Endothelial cell of umbilical vein (primary cell): ENCODE measurements around the gene EPRS1. TPM values are rescaled to one million over a fixed set of nuclear protein-coding genes. Genes with fewer than 3 reads are reported as not detected.

Experiments
- BruUV-seq: library from RNA; stranded (reverse); fragments of 400-500 nt; replicated peaks from 2 replicates; lab custom pipeline; 2021; lab: Mats Ljungman, UMichigan
- CTCF ChIA-PET: fragments of 300-600, 350-600 bp; sonication (Branson Sonifier 250); formaldehyde crosslinking; loops from one replicate; lab custom pipeline; 2021; ENCODE audit warnings: antibody characterized with exemption, inconsistent platforms; lab: Charles Lee
- POLR2A ChIA-PET: fragments of 300-600, 350-600 bp; sonication (Branson Sonifier 250); formaldehyde crosslinking; loops from one replicate; lab custom pipeline; 2021; ENCODE audit warnings: antibody characterized with exemption, inconsistent platforms; lab: Charles Lee
- DNase-seq: peaks from one replicate; pipeline ENCODE4 v3.0.0-alpha.2; 2011; ENCODE audit warnings: low read depth, low spot score
- FAIRE-seq: peaks from 2 replicates; lab custom pipeline; 2011; peaks lifted over from hg19 to GRCh38; lab: Jason Lieb, UNC
- H2AFZ ChIP-seq: 2 replicates; pipeline ENCODE4 v1.6.0; 2012; ENCODE audit warnings: low read depth, low read length, control low read depth, inconsistent platforms
- H3K27ac ChIP-seq: 2 replicates; pipeline ENCODE4 v1.5.1; 2011; ENCODE audit warnings: low read depth, mild to moderate bottlenecking, control low read depth, low read length, moderate library complexity; ENCODE audit not compliant: insufficient read depth
- H3K27me3 ChIP-seq, 2 experiments: 2 replicates each; pipeline versions ENCODE4 v1.6.0 to v1.6.1; 2011; ENCODE audit warnings: low read length in 2 of 2, mixed read lengths in 1 of 2; ENCODE audit not compliant: control insufficient read depth in 2 of 2, insufficient read depth in 2 of 2
- H3K36me3 ChIP-seq, 2 experiments: 2 replicates in 1 of 2; 3 replicates in 1 of 2; pipeline ENCODE4 v1.5.1; 2011; ENCODE audit warnings: low read length in 2 of 2, mild to moderate bottlenecking in 1 of 2, moderate library complexity in 1 of 2; ENCODE audit not compliant: control insufficient read depth in 2 of 2, insufficient read depth in 2 of 2; ENCODE audit errors: extremely low read depth in 1 of 2
- H3K4me1 ChIP-seq: 3 replicates; pipeline ENCODE4 v1.5.1; 2011; ENCODE audit warnings: mild to moderate bottlenecking, low read length; ENCODE audit not compliant: control insufficient read depth, insufficient read depth; ENCODE audit errors: extremely low read depth
- H3K4me2 ChIP-seq: 2 replicates; pipeline ENCODE4 v1.6.1; 2011; ENCODE audit warnings: low read length, control low read depth, mixed read lengths; ENCODE audit not compliant: insufficient read depth
- H3K4me3 ChIP-seq, 3 experiments: fragments of 200-600 bp in 1 of 3; sonication (generic), shearing (Covaris generic) in 1 of 3; replicated peaks in 1 of 3; 2 replicates each; pipeline ENCODE4 v1.5.1; 2011 to 2016; ENCODE audit warnings: control low read depth in 3 of 3, low read length in 3 of 3, mild to moderate bottlenecking in 2 of 3, inconsistent platforms in 1 of 3, low read depth in 1 of 3, moderate library complexity in 1 of 3; ENCODE audit not compliant: insufficient read depth in 1 of 3
- H3K79me2 ChIP-seq: 2 replicates; pipeline ENCODE4 v1.6.0; 2012; ENCODE audit warnings: low read length, inconsistent platforms; ENCODE audit not compliant: control insufficient read depth, insufficient read depth
- H3K9ac ChIP-seq: replicated peaks from 2 replicates; pipeline ENCODE3; 2011; ENCODE audit warnings: low read length, control low read depth; ENCODE audit not compliant: insufficient read depth; ENCODE audit errors: extremely low read depth
- H3K9me1 ChIP-seq: replicated peaks from 3 replicates; pipeline ENCODE4 v1.6.0; 2011; ENCODE audit warnings: mild to moderate bottlenecking, low read length; ENCODE audit not compliant: control insufficient read depth, insufficient read depth; ENCODE audit errors: extremely low read depth
- H3K9me3 ChIP-seq: replicated peaks from 2 replicates; pipeline ENCODE4 v1.5.1; 2012; ENCODE audit warnings: low read length, inconsistent platforms; ENCODE audit not compliant: control insufficient read depth, insufficient read depth
- H4K20me1 ChIP-seq: replicated peaks from 2 replicates; pipeline ENCODE3; 2011; ENCODE audit warnings: mild to moderate bottlenecking, low read length; ENCODE audit not compliant: control insufficient read depth, insufficient read depth; ENCODE audit errors: extremely low read depth
- EZH2 ChIP-seq: IDR thresholded peaks from 2 replicates; pipeline ENCODE4 v1.6.1; 2012; ENCODE audit warnings: borderline replicate concordance, low read depth, mild to moderate bottlenecking, moderate library complexity, low read length, inconsistent platforms; ENCODE audit not compliant: severe bottlenecking
- FOS ChIP-seq: IDR thresholded peaks from 2 replicates; pipeline ENCODE4 v1.6.1; 2011; ENCODE audit warnings: mild to moderate bottlenecking, low read length, moderate library complexity, borderline replicate concordance; ENCODE audit not compliant: insufficient read depth
- GATA2 ChIP-seq: IDR thresholded peaks from 2 replicates; pipeline ENCODE4 v1.7.0; 2011; ENCODE audit warnings: low read depth, mild to moderate bottlenecking, moderate library complexity, mixed read lengths, low read length; ENCODE audit not compliant: insufficient read length, insufficient read depth
- JUN ChIP-seq: IDR thresholded peaks from 2 replicates; pipeline ENCODE4 v1.6.1; 2011; ENCODE audit warnings: borderline replicate concordance, low read depth; ENCODE audit not compliant: insufficient read length, insufficient read depth
- MYC ChIP-seq: IDR thresholded peaks from one replicate; pipeline ENCODE4 v1.6.1; 2011; ENCODE audit warnings: mild to moderate bottlenecking, low read depth, low read length
- POLR2A ChIP-seq: IDR thresholded peaks from 2 replicates; pipeline ENCODE4 v1.6.1; 2012; ENCODE audit warnings: low read depth, mild to moderate bottlenecking, control low read depth, low read length
- POLR2AphosphoS5 ChIP-seq: IDR thresholded peaks from 2 replicates; pipeline ENCODE4 v1.6.1; 2012; ENCODE audit warnings: low read depth, mild to moderate bottlenecking, control low read depth, low read length, moderate library complexity; ENCODE audit not compliant: insufficient read depth
- dilution Hi-C: fragments of 300-500 bp; cut with MboI; formaldehyde crosslinking; loops from one replicate; pipeline ENCODE4 v1.15.0; 2019; ENCODE audit warnings: low sequenced_read_pairs; ENCODE audit not compliant: extremely low pct_ligation_motif_present
- intact Hi-C: fragments of 100-400 bp; cut with micrococcal nuclease; formaldehyde crosslinking; loops from one replicate; pipeline ENCODE4 v1.10.0; 2022
- polyA plus RNA-seq, 4 experiments: library from polyadenylated mRNA; depleted of rRNA in 3 of 4; stranded (reverse) in 3 of 4; unstranded in 1 of 4; fragments of >200 nt; gene quantifications; 2 replicates each; pipeline versions ENCODE4 v1.2.1 to v1.2.3, GENCODE V29; 2011 to 2012; ENCODE audit warnings: missing spikeins in 1 of 4
- total RNA-seq: library from RNA; stranded (reverse); gene quantifications from 2 replicates; pipeline ENCODE4 v1.2.3, GENCODE V29; 2021
- TF ChIP-seq, protein P1 (sequence below), 2 donors: IDR thresholded peaks; 1 replicate in 1 of 2; 2 replicates in 1 of 2; pipeline ENCODE4 v1.5.1; 2011; ENCODE audit warnings: low read length in 2 of 2, mild to moderate bottlenecking in 2 of 2, moderate library complexity in 2 of 2, control low read depth in 1 of 2, inconsistent platforms in 1 of 2, low read depth in 1 of 2; ENCODE audit not compliant: insufficient read depth in 1 of 2; ENCODE audit errors: extremely low read depth in 1 of 2
- TF ChIP-seq, protein P2 (sequence below): IDR thresholded peaks from 2 replicates; pipeline ENCODE4 v1.6.1; 2011; ENCODE audit not compliant: insufficient read depth, insufficient read length

EPRS1 gene
- total and polyA plus RNA-seq, 2 donors (not counting 3 experiments of a cell fraction or from before 2014, with no cell fraction given), result 22.9 to 109 TPM

DNA sequence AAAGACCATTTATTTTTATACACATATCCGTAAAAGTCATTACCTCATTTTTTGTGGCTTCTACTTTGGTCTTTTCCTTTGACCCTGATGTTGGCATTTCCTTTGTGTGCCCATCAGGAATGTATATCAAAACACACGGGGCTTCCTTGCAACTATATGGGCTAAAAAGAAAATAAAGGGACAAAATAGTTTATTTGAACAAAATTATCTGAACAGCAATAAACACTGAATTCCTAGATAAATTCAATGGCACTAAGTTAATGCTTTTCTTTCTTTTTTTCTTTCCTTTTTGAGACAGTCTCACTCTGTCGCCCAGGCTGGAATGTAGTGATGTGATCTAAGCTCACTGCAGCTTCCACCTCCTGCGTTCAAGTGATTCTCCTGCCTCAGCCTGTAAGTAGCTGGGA, 45.2 kb downstream of the EPRS1 start:
- Histone ChIP-seq H3K79me2 (no peaks in the 10 kb centered on the region), H3K9me1 (no peaks in the 10 kb centered on the region), H2AFZ (no peak overlapping the region), H3K9ac (peak overlapping the region; percentile 62), H3K4me2 (peak overlapping the region; percentile 69), H3K36me3 (peaks cover 4 to 8% of the 10 kb centered on the region in 2 experiments), H3K27ac (peak overlapping the region; percentile 79), H3K4me3 (peak overlapping the region in 1 of 3 experiments; percentile 1), H3K27me3 (no peaks in the 10 kb centered on the region), H4K20me1 (no peaks in the 10 kb centered on the region), H3K4me1 (peaks cover 21% of the 10 kb centered on the region), H3K9me3 (no peaks in the 10 kb centered on the region)
- no TSS peak for BruUV-seq
- TF ChIP-seq JUN (peak; percentile 64), FOS (no peak), POLR2AphosphoS5 (peak; percentile 55), GATA2 (peak; percentile 4), EZH2 (no peak), MYC (no peak), POLR2A (no peak)
- TF ChIP-seq, protein P1, sequence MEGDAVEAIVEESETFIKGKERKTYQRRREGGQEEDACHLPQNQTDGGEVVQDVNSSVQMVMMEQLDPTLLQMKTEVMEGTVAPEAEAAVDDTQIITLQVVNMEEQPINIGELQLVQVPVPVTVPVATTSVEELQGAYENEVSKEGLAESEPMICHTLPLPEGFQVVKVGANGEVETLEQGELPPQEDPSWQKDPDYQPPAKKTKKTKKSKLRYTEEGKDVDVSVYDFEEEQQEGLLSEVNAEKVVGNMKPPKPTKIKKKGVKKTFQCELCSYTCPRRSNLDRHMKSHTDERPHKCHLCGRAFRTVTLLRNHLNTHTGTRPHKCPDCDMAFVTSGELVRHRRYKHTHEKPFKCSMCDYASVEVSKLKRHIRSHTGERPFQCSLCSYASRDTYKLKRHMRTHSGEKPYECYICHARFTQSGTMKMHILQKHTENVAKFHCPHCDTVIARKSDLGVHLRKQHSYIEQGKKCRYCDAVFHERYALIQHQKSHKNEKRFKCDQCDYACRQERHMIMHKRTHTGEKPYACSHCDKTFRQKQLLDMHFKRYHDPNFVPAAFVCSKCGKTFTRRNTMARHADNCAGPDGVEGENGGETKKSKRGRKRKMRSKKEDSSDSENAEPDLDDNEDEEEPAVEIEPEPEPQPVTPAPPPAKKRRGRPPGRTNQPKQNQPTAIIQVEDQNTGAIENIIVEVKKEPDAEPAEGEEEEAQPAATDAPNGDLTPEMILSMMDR (IDR thresholded peaks at IDR 0.05; ENCODE audit: extremely low read depth in 1 of 2, insufficient read depth in 1 of 2, low read depth in 1 of 2, low read length in 2 of 2), result no peak
- TF ChIP-seq, protein P2, sequence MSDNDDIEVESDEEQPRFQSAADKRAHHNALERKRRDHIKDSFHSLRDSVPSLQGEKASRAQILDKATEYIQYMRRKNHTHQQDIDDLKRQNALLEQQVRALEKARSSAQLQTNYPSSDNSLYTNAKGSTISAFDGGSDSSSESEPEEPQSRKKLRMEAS, result no peak
- POLR2A ChIA-PET, result no interaction called here
- DNase-seq, result peak; percentile 76
- CTCF ChIA-PET, result interaction anchor here (0.6 to 1.8 kb wide), 5 partner anchors 10 to 802 kb away, joined by 3 to 9 read pairs (median 4); no protein-coding TSS in a partner anchor
- dilution Hi-C loops, result no loop called here
- peak; percentile 89 for FAIRE-seq
- intact Hi-C loops, result loop anchor here (1.0 to 5.0 kb wide), 2 partner anchors 45 to 91 kb away; partner anchors contain the start of genes EPRS1 and IARS2
